Lower lobe of right lung (tissue), 2 donors: ENCODE results near the gene KMT2B. TPM values are rescaled to one million over a fixed set of nuclear protein-coding genes. Genes with fewer than 3 reads are reported as not detected.

ENCODE experiments used
- ATAC-seq, 2 donors: fragments of 200-7000 bp; cut with Tn5 transposase; one replicate each; pipeline ENCODE4 v1.9.1; 2020 to 2022; ENCODE audit warnings: mild to moderate bottlenecking in 2 of 2, moderate library complexity in 2 of 2
- DNase-seq: peaks from one replicate; pipeline ENCODE4 v3.0.0-alpha.2; 2020
- H3K27ac ChIP-seq: fragments of 200-600 bp; one replicate; pipeline ENCODE4 v1.8.0; 2022
- H3K27me3 ChIP-seq: fragments of 200-600 bp; one replicate; pipeline ENCODE4 v1.8.0; 2022; ENCODE audit warnings: low read depth
- H3K36me3 ChIP-seq: fragments of 200-600 bp; one replicate; pipeline ENCODE4 v1.8.0; 2022; ENCODE audit warnings: mild to moderate bottlenecking
- H3K4me1 ChIP-seq: fragments of 200-600 bp; one replicate; pipeline ENCODE4 v1.8.0; 2022
- H3K4me3 ChIP-seq: fragments of 200-600 bp; one replicate; pipeline ENCODE4 v1.8.0; 2022; ENCODE audit warnings: mild to moderate bottlenecking
- H3K9me3 ChIP-seq: fragments of 200-600 bp; one replicate; pipeline ENCODE4 v1.8.0; 2022
- CTCF ChIP-seq: fragments of 200-600 bp; IDR thresholded peaks from one replicate; pipeline ENCODE4 v1.8.0; 2022; ENCODE audit warnings: antibody characterized with exemption, mild to moderate bottlenecking
- intact Hi-C: fragments of 100-400 bp; cut with DNase I; formaldehyde crosslinking; loops from one replicate; pipeline ENCODE4 v1.11.0; 2022
- total RNA-seq: library from RNA; stranded (reverse); fragmentation: NEBNext Ultra II Directional; extraction: Animal tissue kit (Norgen Biotek cat#: 25700); gene quantifications from one replicate; pipeline ENCODE4 v1.2.1, GENCODE V29; 2021
- donor health status: DM: no; HTN: yes; CAD: no; lungs with severe emphysema.

KMT2B gene
- total RNA-seq, 1 donor from 2014 or later: 37.2 TPM

- no peak for DNase-seq
- no peaks in the 10 kb centered on the region for H3K27me3 ChIP-seq
- TF ChIP-seq CTCF: no peak
- H3K27ac ChIP-seq: no peak overlapping the region
- no peaks in the 10 kb centered on the region for H3K9me3 ChIP-seq
- no peak overlapping the region for H3K4me3 ChIP-seq
- no peak for ATAC-seq
- no peaks in the 10 kb centered on the region for H3K4me1 ChIP-seq
- peaks cover 100% of the 10 kb centered on the region for H3K36me3 ChIP-seq
- intact Hi-C loops: no loop called here
Observed at GRCh38 chr19:35730326-35730725, 12.5 kb downstream of the KMT2B start.

- TF ChIP-seq CTCF: no peak
- H3K27me3 ChIP-seq: no peaks in the 10 kb centered on the region
- peaks cover 100% of the 10 kb centered on the region for H3K36me3 ChIP-seq
- ATAC-seq (no peak), DNase-seq (no peak)
- intact Hi-C loops: no loop called here
- H3K4me1 ChIP-seq: no peaks in the 10 kb centered on the region
- H3K27ac ChIP-seq: no peak overlapping the region
- no peak overlapping the region for H3K4me3 ChIP-seq
- no peaks in the 10 kb centered on the region for H3K9me3 ChIP-seq
Observed at GRCh38 chr19:35731353-35731752, 13.6 kb downstream of the KMT2B start.

- ATAC-seq: no peak
- DNase-seq: no peak
- Histone ChIP-seq H3K4me3 (no peak overlapping the region), H3K4me1 (no peaks in the 10 kb centered on the region), H3K27ac (no peak overlapping the region), H3K27me3 (no peaks in the 10 kb centered on the region), H3K9me3 (no peaks in the 10 kb centered on the region), H3K36me3 (peaks cover 100% of the 10 kb centered on the region)
- intact Hi-C loops: no loop called here
- TF ChIP-seq CTCF: no peak
Observed at GRCh38 chr19:35731779-35732405, 14.1 kb downstream of the KMT2B start.

GRCh38 chr19:35732540-35733179 is 14.9 kb downstream of the KMT2B start:
- ATAC-seq (no peak), DNase-seq (no peak)
- H3K4me3 ChIP-seq: no peak overlapping the region
- H3K27ac ChIP-seq: no peak overlapping the region
- peaks cover 100% of the 10 kb centered on the region for H3K36me3 ChIP-seq
- no peaks in the 10 kb centered on the region for H3K4me1 ChIP-seq
- no peaks in the 10 kb centered on the region for H3K27me3 ChIP-seq
- H3K9me3 ChIP-seq: no peaks in the 10 kb centered on the region
- TF ChIP-seq CTCF: no peak
- intact Hi-C loops: no loop called here

- no peak for TF ChIP-seq CTCF
- no peaks in the 10 kb centered on the region for H3K4me1 ChIP-seq
Observed at GRCh38 chr19:35733180-35734125, 15.7 kb downstream of the KMT2B start.

More at GRCh38 chr19:35733180-35734125, 15.7 kb downstream of the KMT2B start:
- DNase-seq (no peak), ATAC-seq (no peak)
- Histone ChIP-seq H3K4me3 (no peak overlapping the region), H3K27ac (no peak overlapping the region), H3K36me3 (peaks cover 100% of the 10 kb centered on the region), H3K9me3 (no peaks in the 10 kb centered on the region), H3K27me3 (no peaks in the 10 kb centered on the region)
- intact Hi-C loops: no loop called here
